Measurements from ENCODE around the gene NSL1. TPM values are rescaled to one million over a fixed set of nuclear protein-coding genes. Genes with fewer than 3 reads are reported as not detected.

The NSL1 gene
- polyA plus RNA-seq, 1 donor (not counting 4 experiments of a cell fraction or from before 2014, with no cell fraction given) = 25.5 TPM

- DNase-seq (ENCODE audit: low read depth, low spot score) = no peak
- Histone ChIP-seq H3K27me3 (ENCODE audit: control insufficient read depth, extremely low read depth, insufficient read depth, low read length) (no peaks in the 10 kb centered on the region), H2AFZ (ENCODE audit: control insufficient read depth, low read length) (no peak overlapping the region), H3K9me1 (ENCODE audit: control insufficient read depth, extremely low read depth, insufficient read depth, low read length) (no peaks in the 10 kb centered on the region), H3K79me2 (ENCODE audit: control insufficient read depth, insufficient read depth, low read length) (no peaks in the 10 kb centered on the region), H3K27ac (ENCODE audit: control insufficient read depth, insufficient read depth, low read length) (no peak overlapping the region), H3K4me1 (ENCODE audit: control insufficient read depth, extremely low read depth, insufficient read depth, low read length) (no peaks in the 10 kb centered on the region), H3K9me3 (ENCODE audit: control insufficient read depth, low read depth, low read length) (peaks cover 11% of the 10 kb centered on the region), H3K4me3 (ENCODE audit: control insufficient read depth in 2 of 3, extremely low read depth in 1 of 3, insufficient read depth in 2 of 3, low read depth in 1 of 3, low read length in 3 of 3) (no peak overlapping the region), H3K9ac (ENCODE audit: control insufficient read depth, extremely low read depth, insufficient read depth, low read length) (no peak overlapping the region), H3K4me2 (ENCODE audit: control insufficient read depth, extremely low read depth, insufficient read depth, low read depth, low read length) (no peak overlapping the region), H4K20me1 (ENCODE audit: control insufficient read depth, extremely low read depth, insufficient read depth, low read length) (no peaks in the 10 kb centered on the region), H3K36me3 (ENCODE audit: control insufficient read depth in 2 of 2, extremely low read depth in 1 of 2, insufficient read depth in 2 of 2, low read length in 2 of 2) (no peaks in the 10 kb centered on the region)
- dilution Hi-C loops (cut with MboI; ENCODE audit: extremely low pct_ligation_motif_present, low sequenced_read_pairs) = no loop called here
- no peak for TF ChIP-seq EZH2 (IDR thresholded peaks at IDR 0.05; ENCODE audit: low read length)
- TF ChIP-seq CTCF (optimal IDR thresholded peaks at IDR 0.05 in 1 of 3, IDR thresholded peaks at IDR 0.05 in 1 of 3, conservative IDR thresholded peaks at IDR 0.05 in 1 of 3; ENCODE audit: extremely low read depth in 1 of 3, insufficient read depth in 2 of 3, low read length in 3 of 3) = no peak
- FAIRE-seq = no peak
Measured at GRCh38 chr1:212827171-212827776, 35.7 kb upstream of the NSL1 start.

GRCh38 chr1:212825798-212826452 lies 34.3 kb upstream of the NSL1 start:
- Histone ChIP-seq H2AFZ (ENCODE audit: control insufficient read depth, low read length) (no peak overlapping the region), H3K27me3 (ENCODE audit: control insufficient read depth, extremely low read depth, insufficient read depth, low read length) (no peaks in the 10 kb centered on the region), H3K4me2 (ENCODE audit: control insufficient read depth, extremely low read depth, insufficient read depth, low read depth, low read length) (no peak overlapping the region), H3K9me3 (ENCODE audit: control insufficient read depth, low read depth, low read length) (peaks cover 11% of the 10 kb centered on the region), H3K9ac (ENCODE audit: control insufficient read depth, extremely low read depth, insufficient read depth, low read length) (no peak overlapping the region), H3K79me2 (ENCODE audit: control insufficient read depth, insufficient read depth, low read length) (no peaks in the 10 kb centered on the region), H4K20me1 (ENCODE audit: control insufficient read depth, extremely low read depth, insufficient read depth, low read length) (no peaks in the 10 kb centered on the region), H3K27ac (ENCODE audit: control insufficient read depth, insufficient read depth, low read length) (no peak overlapping the region), H3K4me1 (ENCODE audit: control insufficient read depth, extremely low read depth, insufficient read depth, low read length) (no peaks in the 10 kb centered on the region), H3K36me3 (ENCODE audit: control insufficient read depth in 2 of 2, extremely low read depth in 1 of 2, insufficient read depth in 2 of 2, low read length in 2 of 2) (no peaks in the 10 kb centered on the region), H3K9me1 (ENCODE audit: control insufficient read depth, extremely low read depth, insufficient read depth, low read length) (no peaks in the 10 kb centered on the region), H3K4me3 (ENCODE audit: control insufficient read depth in 2 of 3, extremely low read depth in 1 of 3, insufficient read depth in 2 of 3, low read depth in 1 of 3, low read length in 3 of 3) (no peak overlapping the region)
- dilution Hi-C loops (cut with MboI; ENCODE audit: extremely low pct_ligation_motif_present, low sequenced_read_pairs) = no loop called here
- FAIRE-seq (no peak), DNase-seq (ENCODE audit: low read depth, low spot score) (no peak)
- no peak for TF ChIP-seq CTCF (optimal IDR thresholded peaks at IDR 0.05 in 1 of 3, IDR thresholded peaks at IDR 0.05 in 1 of 3, conservative IDR thresholded peaks at IDR 0.05 in 1 of 3; ENCODE audit: extremely low read depth in 1 of 3, insufficient read depth in 2 of 3, low read length in 3 of 3)
- TF ChIP-seq EZH2 (IDR thresholded peaks at IDR 0.05; ENCODE audit: low read length) = no peak

All from keratinocyte (primary cell).